HG02885 (cell line): Measurements from ENCODE around the gene POLR2E.

Source experiments
- ATAC-seq: cut with Tn5 transposase; IDR thresholded peaks from one replicate; pipeline ENCODE4 v1.9.1; 2021; ENCODE audit warnings: mild to moderate bottlenecking; ENCODE audit not compliant: unreplicated experiment, poor library complexity

Gene POLR2E

GRCh38 chr19:1101337-1101698 is 6.1 kb upstream of the POLR2E start:
- ATAC-seq = no peak

GRCh38 chr19:1098177-1099051 is 3.2 kb upstream of the POLR2E start:
- no peak for ATAC-seq

DNA sequence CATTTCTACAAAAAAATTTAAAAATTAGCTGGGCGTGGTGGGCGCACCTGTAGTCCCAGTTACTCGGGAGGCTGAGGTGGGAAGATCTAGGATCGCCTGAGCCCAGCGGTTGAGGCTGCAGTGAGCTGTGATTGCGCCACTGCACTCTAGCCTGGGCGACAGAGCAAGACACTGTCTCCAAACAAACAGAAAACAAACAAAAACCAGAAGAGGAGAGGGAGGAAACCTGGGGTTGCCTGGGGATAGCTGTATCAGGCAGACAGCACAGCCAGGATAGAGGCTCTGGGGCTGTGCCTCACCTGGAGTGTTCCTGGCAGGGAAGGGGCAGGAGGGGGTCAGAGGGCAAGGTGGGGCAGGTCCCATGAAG is 2.6 kb upstream of the POLR2E start:
- ATAC-seq = no peak

- no peak for ATAC-seq
These were observed 559 bp downstream of the POLR2E start for GRCh38 chr19:1094655-1094977.

- ATAC-seq = no peak
These were observed 1.2 kb downstream of the POLR2E start for GRCh38 chr19:1093811-1094553.

GRCh38 chr19:1093330-1093729 is 1.8 kb downstream of the POLR2E start:
- ATAC-seq = no peak

- ATAC-seq = no peak
These were observed 3.5 kb downstream of the POLR2E start for GRCh38 chr19:1091544-1092175.

- no peak for ATAC-seq
These were observed 4.2 kb downstream of the POLR2E start for GRCh38 chr19:1090731-1091543.

GRCh38 chr19:1089891-1090290 is 5.3 kb downstream of the POLR2E start:
- ATAC-seq = no peak

GRCh38 chr19:1089126-1089771 is 5.9 kb downstream of the POLR2E start:
- no peak for ATAC-seq

DNA sequence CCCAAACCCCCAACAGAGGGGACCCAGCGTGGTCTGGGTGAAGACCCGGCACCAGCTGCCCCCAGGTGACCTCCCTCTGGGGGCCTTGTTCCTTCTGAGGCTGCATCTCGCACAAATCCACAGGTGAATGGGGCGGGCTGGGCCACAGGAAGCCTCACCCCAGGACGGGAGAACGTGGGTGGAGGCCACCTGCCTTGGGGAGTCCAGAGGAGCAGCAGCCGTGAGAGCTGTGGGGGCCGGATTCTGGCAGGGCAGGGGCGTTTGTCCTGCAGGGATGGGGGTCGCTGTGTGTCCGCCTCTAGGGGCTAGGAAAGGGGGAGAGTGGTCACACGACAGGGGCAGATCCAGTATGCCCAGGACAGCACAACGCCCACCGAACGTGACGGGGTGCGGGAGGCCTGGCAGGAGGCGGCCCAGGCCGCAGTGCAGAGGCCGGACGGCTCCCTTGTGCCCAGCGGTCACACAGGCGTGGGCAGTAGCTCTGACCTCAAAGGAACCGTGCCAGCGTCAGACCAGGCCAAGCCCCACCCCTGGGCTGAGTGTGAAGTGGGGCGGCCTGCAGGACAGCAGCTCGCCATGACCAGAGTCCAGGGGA is 6.7 kb downstream of the POLR2E start:
- no peak for ATAC-seq

- no peak for ATAC-seq
These were observed 7.3 kb downstream of the POLR2E start for GRCh38 chr19:1087813-1088415.

DNA sequence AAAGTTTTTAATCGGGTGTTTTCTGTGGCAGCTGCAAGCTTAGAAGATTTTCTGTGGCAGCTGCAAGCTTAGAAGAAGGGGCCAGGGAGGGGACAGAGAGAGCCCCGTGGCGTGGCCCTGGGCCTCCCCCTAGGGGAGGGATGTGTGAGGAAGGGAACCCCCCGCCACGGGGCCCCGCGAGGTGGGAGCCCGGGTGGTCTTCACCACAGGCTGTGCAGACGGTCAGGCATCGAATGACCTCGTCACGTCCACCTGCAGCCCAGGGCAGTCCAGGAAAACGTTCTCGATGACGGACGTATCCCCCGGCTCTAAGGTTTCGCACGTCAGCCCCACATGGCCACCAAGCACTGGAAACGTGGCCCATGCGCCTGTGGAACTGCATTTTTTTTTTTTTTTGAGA is 8.6 kb downstream of the POLR2E start:
- ATAC-seq = no peak

DNA sequence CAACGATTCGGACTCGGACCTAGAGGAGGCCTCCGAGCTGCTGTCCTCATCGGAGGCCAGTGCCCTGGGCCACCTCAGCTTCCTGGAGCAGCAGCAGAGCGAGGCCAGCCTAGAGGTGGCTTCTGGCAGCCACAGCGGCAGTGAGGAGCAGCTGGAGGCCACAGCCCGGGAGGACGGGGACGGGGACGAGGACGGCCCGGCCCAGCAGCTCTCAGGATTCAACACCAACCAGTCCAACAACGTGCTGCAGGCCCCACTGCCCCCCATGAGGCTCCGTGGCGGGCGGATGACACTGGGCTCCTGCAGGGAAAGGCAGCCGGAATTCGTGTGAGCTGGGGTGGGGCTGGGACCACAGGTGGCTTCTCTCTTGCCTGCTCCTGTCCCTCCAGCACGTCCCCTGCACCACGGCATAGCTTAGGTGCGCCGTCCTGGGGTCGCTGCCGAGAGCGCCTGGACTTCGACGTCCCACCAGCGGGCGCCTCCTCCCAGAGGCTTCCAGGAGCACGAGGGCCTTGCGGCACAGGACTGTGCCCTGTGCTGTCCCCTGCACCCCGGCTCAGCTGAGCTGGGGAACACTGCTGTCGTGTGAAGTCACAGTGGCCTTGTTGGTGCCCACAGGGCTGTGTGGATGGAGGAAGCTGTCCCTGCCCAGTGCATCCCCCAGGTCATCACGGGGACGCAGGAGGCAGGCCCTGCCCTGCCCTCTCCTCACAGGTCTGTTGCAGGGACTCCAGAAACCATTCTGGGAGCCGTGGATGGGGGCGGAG is 9.3 kb downstream of the POLR2E start:
- no peak for ATAC-seq

DNA sequence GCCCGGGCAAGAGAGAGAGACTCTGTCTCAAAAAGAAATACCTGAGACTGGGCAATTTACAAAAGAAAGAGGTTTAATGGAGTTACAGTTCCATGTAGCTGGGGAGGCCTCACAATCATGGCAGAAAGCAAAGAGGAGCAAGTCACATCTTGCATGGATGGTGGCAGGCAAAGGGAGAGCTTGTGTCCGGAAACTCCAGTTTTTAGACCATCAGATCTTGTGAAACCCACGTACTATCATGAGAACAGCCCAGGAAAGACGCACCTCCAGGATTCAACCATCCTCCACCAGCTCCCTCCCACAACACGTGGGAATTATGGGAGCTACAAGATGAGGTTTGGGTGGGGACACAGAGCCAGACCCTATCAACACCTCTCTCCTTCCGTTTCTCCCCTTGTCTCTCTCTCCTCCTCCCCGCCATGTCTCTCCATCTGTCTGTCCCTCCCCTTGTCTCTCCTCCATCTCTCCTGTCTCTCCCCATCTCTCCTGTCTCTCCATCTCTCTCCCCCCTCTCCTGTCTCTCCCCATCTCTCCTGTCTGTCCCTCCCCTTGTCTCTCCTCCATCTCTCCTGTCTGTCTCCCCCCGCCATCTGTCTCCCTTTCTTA is 10.0 kb downstream of the POLR2E start:
- no peak for ATAC-seq

DNA sequence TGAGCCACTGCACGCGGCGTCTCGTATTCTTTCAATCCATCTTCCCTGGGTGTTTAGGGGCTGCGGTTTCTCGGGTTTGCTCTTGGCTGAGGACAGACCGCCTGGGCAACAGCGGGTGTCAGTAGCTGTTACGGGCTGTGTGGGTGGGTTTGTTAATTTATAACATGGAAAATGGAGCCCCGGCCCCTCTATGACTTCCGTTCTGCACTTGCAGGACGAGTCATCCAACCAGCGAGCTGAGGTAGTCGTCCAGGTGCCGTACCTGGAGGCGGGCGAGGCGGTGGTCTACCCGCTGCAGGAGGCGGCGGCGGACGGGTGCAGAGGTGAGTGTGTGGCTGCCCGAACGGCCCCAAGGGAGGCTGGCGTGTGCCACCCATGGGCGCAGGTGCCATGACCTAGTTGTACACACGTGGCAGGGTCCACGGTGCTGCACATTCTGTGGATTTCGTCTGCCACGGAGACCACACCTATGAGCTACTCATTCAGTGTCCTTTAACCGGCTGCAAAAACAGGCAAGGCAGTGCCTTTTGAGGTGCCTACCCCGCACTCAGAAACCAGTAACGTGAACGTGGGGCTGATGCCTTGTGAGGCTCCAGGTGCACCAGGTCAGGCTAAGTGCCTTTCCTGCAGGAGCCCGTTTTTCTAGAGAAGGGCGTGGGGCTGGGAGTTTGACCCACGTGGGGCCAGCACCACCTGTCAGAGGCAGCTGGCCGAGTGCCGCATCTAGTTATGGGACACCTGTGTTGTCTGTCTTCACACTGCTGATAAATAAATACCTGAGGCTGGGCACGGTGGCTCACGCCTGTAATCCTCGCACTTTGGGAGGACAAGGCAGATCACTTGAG is 10.9 kb downstream of the POLR2E start:
- no peak for ATAC-seq
